HG02970 (cell line): ENCODE data around the gene RASSF9.

Experiments used
- ATAC-seq: cut with Tn5 transposase; IDR thresholded peaks from one replicate; pipeline ENCODE4 v1.9.1; 2021; ENCODE audit warnings: mild to moderate bottlenecking, moderate library complexity, moderate number of reproducible peaks; ENCODE audit not compliant: unreplicated experiment, low FRiP score

The RASSF9 gene

DNA sequence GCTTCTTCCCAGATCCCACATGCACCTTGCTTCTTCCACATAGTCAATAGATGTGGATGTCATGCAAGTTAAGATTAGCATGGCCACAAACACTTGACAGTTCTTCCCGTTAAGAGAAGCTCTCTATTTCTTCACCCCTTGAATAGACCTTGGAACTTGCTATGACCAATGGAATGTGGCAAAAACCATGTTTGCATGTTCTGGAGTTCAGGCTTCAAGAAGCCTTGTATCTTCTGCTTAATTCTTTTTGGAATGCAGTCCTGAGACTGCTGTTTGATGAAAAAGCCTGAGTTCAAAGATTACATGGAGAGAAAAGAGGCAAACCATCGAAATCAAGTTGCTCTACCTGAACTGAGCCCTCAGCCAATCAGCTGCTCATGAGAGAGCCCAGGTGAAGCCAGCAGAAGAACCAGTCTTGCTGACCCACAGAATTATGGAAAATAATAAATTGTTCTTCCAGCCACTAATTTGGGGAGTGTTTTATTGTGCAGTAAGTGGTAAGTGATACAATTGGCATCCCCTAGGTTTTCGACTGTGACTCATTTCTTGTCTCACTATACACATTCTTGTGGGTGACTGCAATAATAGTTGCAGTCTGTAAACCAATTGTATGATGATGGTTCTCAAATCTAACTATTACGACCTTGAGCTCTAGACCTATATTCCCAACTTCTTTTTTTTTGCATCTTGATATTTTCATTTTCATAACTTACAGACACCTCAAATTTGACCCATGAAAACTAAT, 12.6 kb downstream of the RASSF9 start:
- no peak for ATAC-seq

DNA sequence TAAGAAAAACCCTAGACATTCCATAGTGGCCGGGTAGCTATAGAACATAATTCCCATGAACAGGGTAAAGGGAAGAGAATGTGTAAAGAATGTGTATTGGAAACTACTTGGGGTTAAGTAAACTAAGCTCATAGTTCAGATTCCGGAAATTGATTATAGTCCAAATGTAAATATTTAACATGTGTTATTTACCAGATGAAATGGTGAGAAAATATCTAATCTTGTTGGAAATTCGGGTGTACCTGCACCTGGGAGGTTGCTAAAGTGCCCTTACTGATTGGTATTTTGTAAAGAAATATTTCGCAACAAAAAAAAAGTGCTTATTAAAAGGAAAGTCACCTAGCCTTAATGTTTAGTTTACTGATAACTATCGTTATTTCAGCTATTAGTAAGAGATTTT, 14.4 kb downstream of the RASSF9 start:
- ATAC-seq: no peak

DNA sequence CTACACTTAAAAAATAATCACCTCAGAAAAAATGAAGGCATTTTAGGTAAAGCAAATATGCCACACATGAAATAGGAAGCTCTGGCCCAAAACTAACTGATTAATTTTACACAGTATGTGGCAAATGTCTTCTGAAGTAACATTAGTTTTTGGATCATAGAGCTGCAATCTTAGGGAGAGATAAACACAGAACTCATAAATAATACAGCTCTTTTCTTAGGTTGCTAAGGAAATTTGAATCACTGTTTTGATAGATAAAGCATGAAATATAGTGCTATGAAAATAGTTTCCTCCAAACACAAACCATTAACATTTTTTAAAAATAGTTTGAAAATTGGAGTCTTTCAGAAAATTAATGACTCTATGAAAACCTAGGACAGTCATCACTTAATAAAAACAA, 15.0 kb downstream of the RASSF9 start:
- ATAC-seq: no peak

DNA sequence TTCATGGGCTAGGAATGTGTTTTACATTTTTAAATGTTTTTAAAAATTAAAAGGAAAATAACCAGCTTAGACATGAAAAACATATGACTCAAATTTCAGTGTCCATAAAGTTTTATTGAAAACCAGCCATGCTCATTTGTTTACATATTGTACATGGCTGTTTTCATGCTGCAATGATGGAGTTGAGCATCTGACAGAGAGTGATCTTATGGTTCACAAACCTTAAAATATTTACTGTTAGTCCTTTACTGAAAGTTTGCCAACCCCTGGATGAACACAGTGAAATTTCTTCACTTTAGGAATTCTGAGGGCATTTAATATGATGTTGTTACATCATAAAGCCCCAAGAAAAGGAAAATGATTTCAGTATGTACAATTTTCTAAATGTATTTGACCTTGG, 16.1 kb downstream of the RASSF9 start:
- ATAC-seq: no peak

DNA sequence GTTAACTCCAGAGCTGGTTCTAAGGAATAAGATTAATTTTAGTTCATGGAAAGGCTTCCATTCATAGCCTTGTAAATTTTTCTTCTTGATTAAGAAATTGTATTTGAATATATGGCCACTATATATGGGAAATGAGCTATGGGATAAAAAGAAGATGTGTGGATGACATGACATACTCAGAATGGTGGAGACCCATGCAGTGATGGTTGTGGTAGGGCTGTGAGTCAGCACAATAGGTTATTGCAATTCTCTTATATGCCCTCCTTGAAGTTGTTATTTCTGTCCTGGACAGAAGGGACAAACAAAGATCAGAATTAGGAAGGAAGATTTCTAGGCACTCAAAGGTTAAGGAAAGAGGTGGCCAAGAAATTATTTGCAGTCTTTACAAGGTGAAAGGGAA, 21.5 kb downstream of the RASSF9 start:
- no peak for ATAC-seq

DNA sequence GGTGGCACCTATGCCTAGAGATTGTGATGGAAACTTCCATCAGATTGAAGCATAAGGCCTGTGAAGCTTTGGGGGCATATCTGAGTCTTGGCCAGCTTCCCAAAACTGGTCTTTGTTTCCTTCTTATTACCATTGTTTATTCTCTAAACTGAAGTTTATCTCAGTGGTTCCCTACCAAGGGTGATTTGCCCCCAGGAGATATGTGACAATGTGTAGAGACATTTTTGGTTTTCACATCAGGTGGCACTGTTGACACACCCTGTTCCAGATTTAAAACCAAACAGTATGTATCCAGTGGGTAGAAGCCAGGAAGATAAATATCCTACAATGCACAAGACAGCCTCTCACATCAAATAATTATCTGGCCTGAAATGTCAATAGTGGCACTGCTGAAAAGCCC, 22.1 kb downstream of the RASSF9 start:
- no peak for ATAC-seq

DNA sequence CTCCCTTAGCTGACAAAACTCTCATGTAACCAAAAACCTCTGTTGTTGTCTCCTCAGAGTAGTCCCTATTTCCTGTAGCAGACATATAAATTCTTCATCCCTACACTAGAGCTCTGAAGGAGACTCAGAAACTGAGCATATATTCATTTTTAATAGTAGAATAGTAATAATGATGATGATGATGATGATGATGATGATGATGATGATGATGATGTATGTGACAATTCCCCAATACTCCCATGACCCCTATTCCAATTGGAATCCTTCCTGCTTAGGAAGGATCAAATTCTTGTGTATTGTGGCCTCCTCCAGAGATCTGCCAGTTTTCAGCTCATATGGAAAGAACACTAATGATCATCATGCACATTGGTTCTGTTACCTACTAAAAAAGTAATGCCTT, 26.7 kb downstream of the RASSF9 start:
- no peak for ATAC-seq

DNA sequence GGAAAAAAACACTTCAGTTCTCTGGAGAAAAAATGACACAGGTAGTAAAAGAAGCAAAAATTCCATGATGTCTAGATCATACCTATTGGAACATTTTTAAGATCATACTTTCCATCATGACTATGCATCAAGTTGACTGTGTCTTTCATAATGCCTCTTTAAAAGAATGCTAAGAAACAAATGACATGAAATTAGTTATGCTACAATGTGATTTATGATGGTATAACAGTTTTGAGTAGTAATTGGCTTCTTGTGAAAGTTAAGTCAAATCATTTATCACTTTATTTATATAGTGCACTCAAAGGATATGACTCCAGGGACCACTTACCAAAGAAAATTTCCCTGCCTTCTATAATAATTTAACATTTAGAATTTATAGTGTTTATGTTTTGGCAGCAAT, 28.5 kb downstream of the RASSF9 start:
- no peak for ATAC-seq

DNA sequence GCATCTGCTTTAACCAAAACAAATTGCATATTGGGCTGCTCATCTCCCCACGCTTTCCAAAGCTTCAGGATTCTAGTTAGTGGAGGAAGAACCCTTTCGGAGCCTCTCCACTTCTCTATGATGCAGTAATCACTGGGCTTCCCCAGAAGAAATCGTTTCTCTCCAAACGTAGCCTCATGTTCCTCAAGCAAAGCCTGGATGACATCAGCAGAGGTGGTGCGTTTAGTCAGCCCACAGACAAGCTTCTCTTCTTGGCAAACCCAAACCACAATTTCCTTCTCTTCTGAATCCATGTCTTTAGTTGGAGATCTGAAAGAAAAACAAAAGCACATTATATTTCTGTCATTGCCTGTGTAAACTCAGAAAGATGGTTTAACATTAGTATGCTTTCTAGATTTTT, 30.6 kb downstream of the RASSF9 start:
- no peak for ATAC-seq

DNA sequence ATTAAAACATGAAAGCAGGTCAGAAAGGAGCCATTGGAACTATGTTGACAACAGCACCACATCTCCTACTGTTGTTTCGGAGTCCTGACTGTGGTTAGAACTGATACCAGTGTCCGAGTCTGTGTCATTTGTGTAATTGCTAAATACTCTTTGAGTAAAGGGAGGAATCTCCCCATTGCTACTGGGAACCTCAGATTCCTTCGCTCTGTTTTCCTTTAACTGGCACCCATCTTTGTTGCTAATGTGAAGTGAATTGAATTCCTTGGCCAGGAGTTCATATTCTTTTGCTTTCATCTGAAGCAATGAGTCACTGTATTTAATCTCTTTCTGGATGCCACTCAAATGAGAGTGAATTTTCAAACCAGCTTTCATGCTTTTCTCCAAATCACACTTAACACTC, 31.5 kb downstream of the RASSF9 start:
- no peak for ATAC-seq

DNA sequence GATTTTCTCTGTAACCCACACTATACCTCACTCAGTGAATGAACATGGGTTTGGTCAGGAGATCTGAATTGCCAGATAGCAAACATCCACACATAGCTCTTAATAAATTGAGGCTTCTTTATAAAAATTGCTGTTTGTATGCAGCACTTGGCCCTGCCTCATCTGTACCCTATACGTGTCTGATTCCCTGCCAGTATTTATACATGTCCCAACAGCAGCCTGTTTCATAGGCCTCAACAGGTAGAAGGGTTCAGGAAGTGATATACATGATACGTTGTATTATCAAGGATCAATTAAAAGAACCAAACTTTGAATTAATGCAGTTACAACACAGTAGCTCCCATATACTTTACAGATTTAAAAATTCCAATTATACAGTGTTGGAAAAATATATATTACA, 32.3 kb downstream of the RASSF9 start:
- ATAC-seq: no peak

DNA sequence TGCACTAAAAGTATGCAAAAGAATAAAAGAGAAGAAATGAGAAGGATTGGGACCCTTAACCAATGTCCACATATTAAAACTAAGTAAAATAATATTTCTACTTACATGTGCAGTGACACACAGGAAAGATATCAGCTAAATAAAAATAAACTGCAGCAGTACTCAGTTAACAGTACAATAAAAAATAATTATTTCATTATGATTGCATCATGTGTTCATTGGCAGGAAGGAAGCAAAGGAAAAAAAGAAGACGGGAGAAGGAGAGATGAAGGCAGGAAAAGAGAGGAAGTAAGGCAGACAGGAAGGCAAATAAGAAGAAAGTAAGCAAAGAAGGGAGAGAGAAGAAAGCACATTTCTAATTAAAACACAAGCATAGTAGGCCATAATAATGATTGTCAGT, 33.0 kb downstream of the RASSF9 start:
- no peak for ATAC-seq

DNA sequence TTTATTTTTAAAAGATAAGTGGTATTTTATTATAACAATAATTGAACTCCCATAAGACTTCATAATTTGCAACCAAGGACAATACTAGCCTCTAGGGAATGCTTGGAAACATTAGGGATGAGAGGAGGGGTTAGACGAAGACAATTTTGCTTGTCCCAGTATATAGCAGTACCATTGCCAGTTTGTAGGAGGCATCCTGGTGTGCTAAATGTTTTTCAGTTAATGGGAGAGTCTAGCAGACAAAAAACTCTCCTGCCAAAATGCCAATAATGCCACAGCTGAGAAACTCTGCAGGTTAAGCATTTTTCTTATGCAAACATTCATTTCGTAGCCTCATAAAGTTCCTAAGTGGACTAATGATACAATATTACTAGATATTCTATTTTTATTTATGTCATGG, 38.1 kb downstream of the RASSF9 start:
- ATAC-seq: no peak

DNA sequence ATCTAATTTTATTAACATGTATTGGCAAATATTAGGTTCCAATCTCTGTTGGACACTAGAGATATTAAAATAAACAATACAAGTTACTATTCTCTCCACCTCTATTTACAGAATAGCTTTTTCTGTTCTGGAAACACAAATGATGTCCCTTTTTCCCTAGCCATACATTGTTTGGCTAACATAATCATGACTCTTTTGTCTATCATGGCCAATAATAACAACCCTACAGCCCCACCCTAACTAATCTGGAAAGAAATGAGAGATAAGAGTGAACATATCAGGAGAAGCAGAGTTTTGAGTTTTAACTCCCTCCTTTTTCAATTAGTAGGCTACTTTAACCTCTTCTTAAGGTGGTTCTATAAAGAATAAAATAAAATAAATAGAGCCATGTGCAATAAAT, 40.2 kb downstream of the RASSF9 start:
- ATAC-seq: no peak

DNA sequence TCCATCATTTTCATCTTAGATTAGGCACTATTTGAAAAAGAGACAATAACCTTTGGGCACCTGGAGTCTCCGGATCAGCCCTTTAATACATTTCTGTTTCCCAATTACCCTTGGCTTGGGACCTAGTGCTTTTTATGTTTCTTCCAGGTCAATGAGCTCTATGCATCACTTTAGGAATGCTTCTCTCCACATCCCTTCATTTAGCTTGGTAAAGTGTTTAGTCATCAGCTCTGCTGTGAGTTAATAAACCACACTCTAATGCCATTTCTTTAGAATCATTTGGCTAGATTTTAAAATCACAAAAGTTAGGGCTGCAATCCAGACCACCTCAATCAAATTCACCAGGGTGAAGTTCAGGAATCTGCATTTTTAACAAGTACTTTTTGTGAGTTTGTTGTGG, 41.7 kb downstream of the RASSF9 start:
- ATAC-seq: no peak

DNA sequence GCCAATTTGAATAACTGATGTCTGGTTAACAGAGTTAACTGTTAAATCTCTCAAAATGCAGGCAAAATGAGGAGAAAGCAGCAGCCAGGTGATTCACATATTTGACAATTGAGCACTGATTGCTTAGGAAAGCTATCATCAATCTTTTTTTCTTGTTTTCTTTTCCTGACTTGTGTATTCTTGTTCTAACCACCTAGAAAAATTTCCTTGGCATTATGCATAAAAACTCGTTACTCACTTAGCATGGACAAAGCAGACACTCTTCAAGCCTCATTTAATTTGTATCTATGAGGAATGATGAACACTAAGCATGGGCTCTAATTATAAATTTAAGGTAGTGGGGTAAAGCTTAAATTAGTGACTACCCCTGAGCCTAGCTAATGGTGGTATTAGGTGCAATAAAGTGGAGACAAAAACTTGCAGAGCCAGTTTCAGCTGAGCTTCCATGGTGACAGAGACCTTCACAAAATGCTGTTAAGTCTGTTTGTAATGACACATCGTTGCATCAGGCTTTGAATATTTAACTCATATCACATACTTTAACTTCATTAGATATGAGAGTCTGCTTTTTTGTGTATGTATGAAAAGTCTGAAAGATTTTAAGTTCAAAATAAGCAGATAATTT, 52.0 kb downstream of the RASSF9 start:
- ATAC-seq: no peak

DNA sequence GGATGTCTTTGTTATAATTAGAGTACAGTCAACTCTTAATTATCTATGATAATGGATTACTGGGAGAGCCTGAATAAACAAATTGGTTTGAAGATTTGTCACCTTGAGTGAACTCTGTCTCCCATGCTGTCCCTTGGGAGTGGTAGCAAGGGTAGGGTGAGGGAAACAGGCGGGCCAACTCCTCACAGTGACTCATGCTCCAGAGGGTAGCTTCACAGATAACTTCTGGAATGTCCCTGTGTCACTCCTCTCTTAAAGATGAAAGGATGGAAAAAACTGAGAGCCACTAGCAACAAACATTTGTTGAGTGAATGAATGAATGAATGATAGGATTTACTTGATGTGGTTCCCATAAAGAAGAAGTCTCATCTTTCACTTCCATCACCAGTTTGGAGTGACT, 53.5 kb downstream of the RASSF9 start:
- ATAC-seq: no peak

DNA sequence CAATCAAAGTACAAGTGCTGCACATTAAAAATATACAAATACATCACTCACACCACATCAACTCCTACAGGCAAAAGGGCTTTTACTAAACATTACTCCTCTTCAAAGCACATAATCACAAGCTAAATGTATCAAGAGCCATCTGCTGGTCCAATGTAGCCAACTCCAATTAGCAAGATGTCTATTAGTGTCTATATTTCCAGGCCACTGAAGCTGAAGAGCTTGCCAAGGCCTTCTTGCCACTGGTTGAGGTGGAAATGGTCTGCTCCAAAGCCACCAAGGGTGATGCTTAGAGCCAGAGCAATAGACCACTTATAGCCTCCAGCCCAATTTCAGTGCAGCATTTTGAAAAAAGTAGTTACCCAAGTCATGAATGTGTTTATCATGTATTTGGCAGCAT, 54.4 kb downstream of the RASSF9 start:
- ATAC-seq: no peak

DNA sequence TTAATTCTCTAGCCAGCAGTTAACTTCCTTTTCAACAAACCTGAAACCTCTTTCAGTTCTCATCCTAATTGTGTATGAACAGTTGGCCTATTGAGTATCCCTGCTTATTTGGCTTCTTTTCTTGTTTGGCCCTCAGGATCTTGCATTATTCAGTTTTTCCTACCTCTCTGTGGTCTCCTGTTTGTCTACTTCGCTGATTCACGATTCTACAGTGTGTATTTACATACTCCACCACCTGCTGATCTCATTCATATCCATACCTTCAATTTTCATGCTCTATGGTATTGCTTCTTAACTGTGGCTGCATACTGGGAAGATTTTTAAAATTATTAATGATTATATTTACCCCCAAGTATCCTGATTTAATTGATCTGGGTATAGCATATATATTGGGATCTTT, 56.4 kb downstream of the RASSF9 start:
- ATAC-seq: no peak

DNA sequence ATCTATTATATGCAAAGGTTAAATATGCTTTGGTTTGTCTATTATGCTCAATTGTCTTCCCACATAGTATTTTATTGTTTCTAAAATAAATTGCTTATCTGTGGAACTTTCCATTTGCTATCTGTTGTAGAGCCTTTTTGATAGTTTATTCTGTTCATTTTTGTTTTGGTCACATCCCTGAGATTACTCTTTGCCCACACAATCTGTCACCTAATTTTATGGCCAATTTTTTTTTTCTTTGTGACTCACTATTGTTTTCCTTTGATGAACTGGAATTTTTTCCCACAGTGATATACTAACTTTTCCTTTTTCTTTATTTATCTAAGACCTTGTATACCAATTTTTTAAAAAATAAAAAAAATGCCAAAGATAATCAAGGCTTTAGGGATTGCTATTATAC, 61.1 kb downstream of the RASSF9 start:
- no peak for ATAC-seq

DNA sequence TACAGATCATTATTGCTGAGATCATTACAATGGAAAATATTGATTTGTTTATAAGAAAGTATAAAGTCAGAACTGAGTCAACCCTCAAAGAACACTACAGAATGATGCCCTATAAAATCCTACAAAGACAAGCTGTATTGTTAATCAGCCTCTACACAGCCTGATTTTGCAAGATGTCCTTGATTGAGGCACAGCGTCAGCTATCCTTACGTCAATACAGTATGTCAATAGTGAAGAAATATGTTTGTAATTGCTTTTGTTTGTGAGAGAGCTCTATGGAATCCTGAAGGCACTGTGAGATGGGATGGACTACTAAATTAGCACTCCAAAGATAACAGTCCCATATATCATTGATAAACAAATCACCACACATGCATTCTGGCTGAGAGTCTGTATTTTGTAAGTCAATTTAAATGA, 70.7 kb downstream of the RASSF9 start:
- no peak for ATAC-seq

DNA sequence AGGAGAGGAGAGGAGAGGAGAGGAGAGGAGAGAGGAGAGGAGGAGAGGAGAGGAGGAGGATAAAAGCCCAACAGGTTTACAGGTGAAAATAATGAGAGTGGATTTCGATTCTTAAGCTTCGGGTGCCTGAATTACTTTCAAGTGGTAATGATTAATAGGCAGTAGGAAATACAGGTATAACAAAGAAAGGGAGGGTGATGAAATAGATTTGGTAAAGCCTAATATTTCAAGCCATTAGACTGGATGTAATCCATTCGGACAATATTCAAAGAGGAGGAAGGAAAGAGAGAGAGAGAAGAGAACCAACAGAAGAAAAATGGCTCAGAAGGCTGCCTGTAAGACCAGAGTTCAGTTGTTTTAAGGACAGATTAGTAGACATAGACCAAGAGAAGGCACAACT, 76.6 kb downstream of the RASSF9 start:
- no peak for ATAC-seq

DNA sequence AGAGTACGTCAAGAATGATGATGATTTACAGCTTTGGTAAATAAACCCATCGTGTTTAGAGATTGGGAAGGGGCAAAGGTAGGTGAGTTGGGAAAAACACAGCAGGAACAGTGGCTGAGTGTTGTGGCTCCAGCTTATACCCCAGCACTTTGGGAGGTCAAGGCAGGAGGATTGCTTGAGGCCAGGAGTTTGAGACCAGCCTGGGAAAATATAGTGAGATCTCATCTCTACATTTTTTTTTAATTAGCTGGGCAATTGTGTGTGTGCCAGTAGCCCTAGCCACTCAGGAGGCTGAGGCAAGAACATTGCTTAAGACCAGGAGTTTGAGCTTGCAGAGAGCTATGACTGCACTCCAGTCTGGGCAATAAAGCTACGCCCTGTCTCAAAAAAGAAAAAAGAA, 77.1 kb downstream of the RASSF9 start:
- no peak for ATAC-seq
